ENCODE results near the gene PMFBP1. TPM values are rescaled to one million over a fixed set of nuclear protein-coding genes. Genes with fewer than 3 reads are reported as not detected.

Gene PMFBP1
- total RNA-seq, 1 donor, result 0.31 TPM

DNA sequence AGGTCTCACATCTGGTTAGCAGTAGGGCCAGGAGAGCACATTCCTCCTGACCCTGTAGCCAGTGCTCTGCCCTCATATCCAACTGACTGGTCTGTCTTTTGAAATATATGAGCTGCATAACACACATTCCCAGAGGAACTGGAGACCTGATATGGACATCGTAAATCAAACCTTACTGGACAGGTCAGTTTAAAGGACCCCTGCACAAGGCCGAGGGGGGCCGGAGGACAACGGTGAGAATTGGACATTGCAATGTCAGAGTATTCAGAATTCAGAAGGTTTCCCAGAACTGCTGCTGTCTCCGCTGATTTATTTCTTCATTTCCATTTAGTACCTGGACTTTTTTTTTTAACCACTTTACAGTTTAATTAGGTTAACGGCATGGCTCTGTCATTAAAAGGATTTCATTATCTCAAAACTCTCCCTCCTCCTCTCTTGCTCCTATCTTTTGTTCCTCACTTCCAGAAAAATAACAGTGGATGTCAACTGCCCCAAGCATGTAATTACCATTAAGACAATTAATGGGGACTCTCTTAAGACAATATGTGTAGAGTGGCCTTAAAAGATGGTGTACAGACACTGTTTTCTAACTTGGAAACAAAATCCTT is 4.9 kb downstream of the PMFBP1 start:
- Histone ChIP-seq H3K9me3 (ENCODE audit: low read depth, low read length) (no peaks in the 10 kb centered on the region), H3K4me1 (ENCODE audit: insufficient read depth, low read length) (peaks cover 3% of the 10 kb centered on the region), H3K27me3 (ENCODE audit: insufficient read depth, low read length) (no peaks in the 10 kb centered on the region), H3K4me3 (ENCODE audit: low read length) (no peak overlapping the region)

DNA sequence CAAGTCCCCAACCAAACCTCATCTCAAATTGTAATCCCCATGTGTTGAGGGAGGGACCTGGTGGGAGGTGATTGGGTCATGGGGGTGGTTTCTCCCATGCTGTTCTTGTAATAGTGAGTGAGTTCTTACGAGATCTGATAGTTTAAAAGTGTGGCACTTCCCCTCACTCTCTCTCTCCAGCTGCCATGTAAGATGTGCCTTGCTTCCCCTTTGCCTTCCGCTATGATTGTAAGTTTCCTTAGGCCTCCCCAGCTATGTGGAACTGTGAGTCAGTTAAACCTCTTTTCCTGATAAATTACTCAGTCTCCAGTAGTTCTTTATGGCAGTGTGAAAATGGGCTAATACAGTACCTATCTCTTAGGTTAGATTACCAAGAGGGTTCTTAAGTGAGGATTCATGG is 5.8 kb downstream of the PMFBP1 start:
- Histone ChIP-seq H3K4me1 (ENCODE audit: insufficient read depth, low read length) (no peaks in the 10 kb centered on the region), H3K9me3 (ENCODE audit: low read depth, low read length) (no peaks in the 10 kb centered on the region), H3K4me3 (ENCODE audit: low read length) (no peak overlapping the region), H3K27me3 (ENCODE audit: insufficient read depth, low read length) (no peaks in the 10 kb centered on the region)

- no peaks in the 10 kb centered on the region for H3K4me1 ChIP-seq (ENCODE audit: insufficient read depth, low read length)
- no peaks in the 10 kb centered on the region for H3K27me3 ChIP-seq (ENCODE audit: insufficient read depth, low read length)
- no peak overlapping the region for H3K4me3 ChIP-seq (ENCODE audit: low read length)
- no peaks in the 10 kb centered on the region for H3K9me3 ChIP-seq (ENCODE audit: low read depth, low read length)
Observed at GRCh38 chr16:72164691-72165090, 7.3 kb downstream of the PMFBP1 start.

GRCh38 chr16:72162105-72162692 is 9.8 kb downstream of the PMFBP1 start:
- H3K4me3 ChIP-seq (ENCODE audit: low read length), result no peak overlapping the region
- H3K4me1 ChIP-seq (ENCODE audit: insufficient read depth, low read length), result no peaks in the 10 kb centered on the region
- H3K27me3 ChIP-seq (ENCODE audit: insufficient read depth, low read length), result no peaks in the 10 kb centered on the region
- H3K9me3 ChIP-seq (ENCODE audit: low read depth, low read length), result no peaks in the 10 kb centered on the region

DNA sequence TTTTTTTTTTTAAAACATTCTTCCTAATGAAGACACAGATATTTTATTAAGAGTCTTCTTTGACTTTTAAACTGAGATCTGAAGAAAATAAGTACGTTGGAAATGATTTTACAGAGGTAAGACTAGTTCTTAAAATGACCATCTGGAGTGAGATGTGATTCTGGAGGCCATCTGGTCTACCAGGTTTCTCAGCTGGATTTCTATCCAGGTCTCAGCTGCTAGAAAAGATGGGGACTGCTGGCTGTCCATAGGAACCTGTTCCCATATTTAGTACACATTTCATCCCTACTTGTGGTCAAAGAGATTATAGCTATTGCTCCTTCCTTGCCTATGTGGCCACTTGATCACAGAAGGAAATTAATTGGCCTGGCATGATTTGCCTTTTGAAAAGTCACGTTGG is 12.2 kb downstream of the PMFBP1 start:
- H3K4me3 ChIP-seq (ENCODE audit: low read length), result no peak overlapping the region
- H3K27me3 ChIP-seq (ENCODE audit: insufficient read depth, low read length), result no peaks in the 10 kb centered on the region
- no peaks in the 10 kb centered on the region for H3K9me3 ChIP-seq (ENCODE audit: low read depth, low read length)
- no peaks in the 10 kb centered on the region for H3K4me1 ChIP-seq (ENCODE audit: insufficient read depth, low read length)

GRCh38 chr16:72159386-72159785 is 12.6 kb downstream of the PMFBP1 start:
- H3K4me3 ChIP-seq (ENCODE audit: low read length), result no peak overlapping the region
- no peaks in the 10 kb centered on the region for H3K27me3 ChIP-seq (ENCODE audit: insufficient read depth, low read length)
- H3K9me3 ChIP-seq (ENCODE audit: low read depth, low read length), result no peaks in the 10 kb centered on the region
- no peaks in the 10 kb centered on the region for H3K4me1 ChIP-seq (ENCODE audit: insufficient read depth, low read length)

- no peaks in the 10 kb centered on the region for H3K27me3 ChIP-seq (ENCODE audit: insufficient read depth, low read length)
- H3K4me1 ChIP-seq (ENCODE audit: insufficient read depth, low read length), result no peaks in the 10 kb centered on the region
- H3K9me3 ChIP-seq (ENCODE audit: low read depth, low read length), result no peaks in the 10 kb centered on the region
- no peak overlapping the region for H3K4me3 ChIP-seq (ENCODE audit: low read length)
Observed at GRCh38 chr16:72149676-72150464, 22.1 kb downstream of the PMFBP1 start.

DNA sequence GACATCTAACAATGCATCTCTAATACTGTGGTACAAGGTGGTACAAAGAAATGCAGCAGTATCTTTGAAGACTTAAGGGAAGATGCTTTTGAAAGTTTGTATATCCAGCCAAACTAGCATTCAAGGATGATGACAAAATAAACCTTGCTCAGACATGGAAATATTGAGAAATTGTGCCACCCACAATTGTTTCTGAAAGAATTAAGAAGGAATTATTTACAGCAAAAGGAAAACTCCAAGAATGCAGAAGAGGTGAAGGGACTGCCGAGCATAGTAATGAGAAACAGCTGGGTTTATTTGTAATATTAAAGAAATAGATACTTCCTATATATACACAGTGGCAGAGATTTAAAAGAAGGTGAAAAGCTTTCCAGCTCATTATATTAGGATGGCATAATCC is 29.5 kb downstream of the PMFBP1 start:
- H3K4me1 ChIP-seq (ENCODE audit: insufficient read depth, low read length), result no peaks in the 10 kb centered on the region
- H3K4me3 ChIP-seq (ENCODE audit: low read length), result no peak overlapping the region
- no peaks in the 10 kb centered on the region for H3K27me3 ChIP-seq (ENCODE audit: insufficient read depth, low read length)
- H3K9me3 ChIP-seq (ENCODE audit: low read depth, low read length), result no peaks in the 10 kb centered on the region

DNA sequence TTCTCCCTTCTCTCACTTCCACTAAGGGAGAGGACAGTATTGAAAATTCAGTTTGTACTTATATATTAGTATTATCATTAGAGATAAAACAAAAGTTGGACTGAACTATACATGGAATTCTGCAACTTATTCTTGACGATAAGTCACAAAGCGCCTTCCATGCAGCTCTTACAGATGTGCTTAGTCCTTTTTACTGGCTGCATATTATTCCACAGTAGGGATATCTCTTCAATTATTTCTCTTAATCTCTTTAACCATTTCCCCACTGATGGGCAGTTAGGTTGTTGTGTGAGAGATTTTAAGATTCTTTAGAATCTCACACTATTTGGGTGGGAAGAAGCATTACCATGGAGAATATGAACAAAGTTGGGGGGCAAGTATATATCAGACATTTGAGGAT is 32.0 kb downstream of the PMFBP1 start:
- no peaks in the 10 kb centered on the region for H3K27me3 ChIP-seq (ENCODE audit: insufficient read depth, low read length)
- H3K4me3 ChIP-seq (ENCODE audit: low read length), result no peak overlapping the region
- H3K4me1 ChIP-seq (ENCODE audit: insufficient read depth, low read length), result no peaks in the 10 kb centered on the region
- H3K9me3 ChIP-seq (ENCODE audit: low read depth, low read length), result no peaks in the 10 kb centered on the region

- Histone ChIP-seq H3K9me3 (ENCODE audit: low read depth, low read length) (no peaks in the 10 kb centered on the region), H3K27me3 (ENCODE audit: insufficient read depth, low read length) (no peaks in the 10 kb centered on the region), H3K4me1 (ENCODE audit: insufficient read depth, low read length) (no peaks in the 10 kb centered on the region), H3K4me3 (ENCODE audit: low read length) (no peak overlapping the region)
Observed at GRCh38 chr16:72138064-72138572, 33.8 kb downstream of the PMFBP1 start.

- H3K9me3 ChIP-seq (ENCODE audit: low read depth, low read length), result no peaks in the 10 kb centered on the region
- no peaks in the 10 kb centered on the region for H3K27me3 ChIP-seq (ENCODE audit: insufficient read depth, low read length)
- no peaks in the 10 kb centered on the region for H3K4me1 ChIP-seq (ENCODE audit: insufficient read depth, low read length)
- H3K4me3 ChIP-seq (ENCODE audit: low read length), result no peak overlapping the region
Observed at GRCh38 chr16:72137380-72138063, 34.4 kb downstream of the PMFBP1 start.

GRCh38 chr16:72134507-72134906 is 37.4 kb downstream of the PMFBP1 start:
- Histone ChIP-seq H3K4me1 (ENCODE audit: insufficient read depth, low read length) (no peaks in the 10 kb centered on the region), H3K9me3 (ENCODE audit: low read depth, low read length) (no peaks in the 10 kb centered on the region), H3K4me3 (ENCODE audit: low read length) (no peak overlapping the region), H3K27me3 (ENCODE audit: insufficient read depth, low read length) (no peaks in the 10 kb centered on the region)

DNA sequence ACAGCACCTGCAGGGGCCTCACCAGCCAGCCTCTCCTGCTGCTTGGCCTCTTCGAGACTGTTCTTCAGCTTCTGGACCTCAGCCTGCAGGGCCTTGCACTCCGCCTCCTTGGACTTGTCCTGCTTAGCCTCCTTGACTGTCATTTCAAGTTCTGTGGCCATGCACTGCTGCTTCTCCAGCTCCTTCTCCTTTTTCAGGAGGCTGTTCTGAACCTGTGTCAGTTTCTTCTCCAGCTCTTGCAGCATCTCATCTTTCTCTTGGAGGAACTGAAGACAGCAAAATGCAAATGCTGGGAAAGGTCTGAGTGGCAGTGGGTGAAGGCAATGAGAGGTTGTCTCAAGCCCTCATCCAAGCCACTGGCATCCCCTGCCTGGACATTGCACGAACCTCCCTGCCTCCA is 39.2 kb downstream of the PMFBP1 start:
- no peaks in the 10 kb centered on the region for H3K27me3 ChIP-seq (ENCODE audit: insufficient read depth, low read length)
- H3K4me1 ChIP-seq (ENCODE audit: insufficient read depth, low read length), result no peaks in the 10 kb centered on the region
- no peaks in the 10 kb centered on the region for H3K9me3 ChIP-seq (ENCODE audit: low read depth, low read length)
- H3K4me3 ChIP-seq (ENCODE audit: low read length), result no peak overlapping the region

GRCh38 chr16:72131036-72131435 is 40.9 kb downstream of the PMFBP1 start:
- no peak overlapping the region for H3K4me3 ChIP-seq (ENCODE audit: low read length)
- no peaks in the 10 kb centered on the region for H3K27me3 ChIP-seq (ENCODE audit: insufficient read depth, low read length)
- peaks cover 6% of the 10 kb centered on the region for H3K4me1 ChIP-seq (ENCODE audit: insufficient read depth, low read length)
- no peaks in the 10 kb centered on the region for H3K9me3 ChIP-seq (ENCODE audit: low read depth, low read length)

DNA sequence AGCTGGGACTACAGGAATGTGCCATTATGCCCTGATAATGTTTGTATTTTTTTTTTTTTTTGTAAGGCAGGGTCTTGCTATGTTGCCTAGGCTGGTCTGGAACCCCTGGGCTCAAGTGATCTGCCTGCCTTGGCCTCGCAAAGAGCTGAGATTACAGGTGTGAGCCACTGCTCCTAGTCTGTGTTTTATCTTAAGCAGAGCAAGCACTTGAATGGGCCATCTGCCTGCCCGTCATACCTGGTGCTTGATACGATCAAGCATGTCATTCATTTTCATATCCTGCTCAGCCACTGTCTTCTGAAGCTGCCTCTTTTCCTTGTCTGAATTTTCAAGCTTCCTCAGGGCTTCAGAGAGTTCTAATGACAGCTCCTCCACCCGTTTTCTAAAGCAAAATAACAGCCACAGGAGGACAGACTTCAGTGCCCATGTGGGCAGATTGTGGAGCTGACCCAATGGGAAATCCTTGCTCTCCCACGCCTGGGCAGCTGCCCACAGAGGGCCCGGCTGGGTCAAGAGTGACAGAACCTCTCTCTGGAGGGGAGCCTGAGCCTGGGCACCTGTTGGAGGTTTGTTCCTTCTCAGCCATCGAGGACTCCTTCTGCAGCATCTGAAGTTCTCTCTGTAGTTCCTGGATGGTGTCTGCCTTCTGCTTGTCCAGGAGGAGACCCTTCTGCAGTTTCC is 41.8 kb downstream of the PMFBP1 start:
- Histone ChIP-seq H3K4me1 (ENCODE audit: insufficient read depth, low read length) (peaks cover 15% of the 10 kb centered on the region), H3K9me3 (ENCODE audit: low read depth, low read length) (no peaks in the 10 kb centered on the region), H3K27me3 (ENCODE audit: insufficient read depth, low read length) (no peaks in the 10 kb centered on the region), H3K4me3 (ENCODE audit: low read length) (no peak overlapping the region)
